Dendritic cell treated with granulocyte-macrophage colony-stimulating factor and Interleukin-4, amounts not matched to agents 40 ng/mL and 50 ng/mL, for 4 days (primary cell): Measurements from ENCODE around the gene HOXD13.

ENCODE experiments used
- H3K27ac Mint-ChIP-seq: one replicate; pipeline ENCODE4 v1.8.0; 2022; ENCODE audit warnings: mild to moderate bottlenecking, mixed read lengths
- H3K27me3 Mint-ChIP-seq: one replicate; pipeline ENCODE4 v1.8.0; 2022; ENCODE audit warnings: mild to moderate bottlenecking, mixed read lengths
- H3K36me3 Mint-ChIP-seq: one replicate; pipeline ENCODE4 v1.8.0; 2022; ENCODE audit warnings: low read depth, mixed read lengths
- H3K4me1 Mint-ChIP-seq: one replicate; pipeline ENCODE4 v1.8.0; 2022; ENCODE audit warnings: low read depth, mixed read lengths
- H3K4me3 Mint-ChIP-seq: one replicate; pipeline ENCODE4 v1.8.0; 2022; ENCODE audit warnings: mild to moderate bottlenecking, moderate library complexity, mixed read lengths
- H3K9me3 Mint-ChIP-seq: one replicate; pipeline ENCODE4 v1.8.0; 2022; ENCODE audit warnings: mixed read lengths
- intact Hi-C: fragments of 100-400 bp; cut with micrococcal nuclease; formaldehyde crosslinking; loops from one replicate; pipeline ENCODE4 v1.15.0; 2022

Gene HOXD13

GRCh38 chr2:176122683-176123410, 30.3 kb downstream of the HOXD13 start, which contains the start of gene HOXD9:
Gene HOXD9, plus strand, starts transcription at chr2:176122719. Its CDS starts 50 bp downstream, at chr2:176122769.
- no peaks in the 10 kb centered on the region for H3K36me3 Mint-ChIP-seq
- peaks cover 30% of the 10 kb centered on the region for H3K4me1 Mint-ChIP-seq
- H3K27ac Mint-ChIP-seq = no peak within 1 kb of the TSS
- peaks cover 93% of the 10 kb centered on the region for H3K27me3 Mint-ChIP-seq
- intact Hi-C loops = no loop called here
- H3K9me3 Mint-ChIP-seq = no peaks in the 10 kb centered on the region
- H3K4me3 Mint-ChIP-seq = peak within 1 kb of the TSS; percentile 59

- H3K9me3 Mint-ChIP-seq = no peaks in the 10 kb centered on the region
- intact Hi-C loops = no loop called here
- H3K27me3 Mint-ChIP-seq = peaks cover 93% of the 10 kb centered on the region
- no peak overlapping the region for H3K27ac Mint-ChIP-seq
- peak overlapping the region; percentile 59 for H3K4me3 Mint-ChIP-seq
- peaks cover 35% of the 10 kb centered on the region for H3K4me1 Mint-ChIP-seq
- H3K36me3 Mint-ChIP-seq = no peaks in the 10 kb centered on the region
Measured at GRCh38 chr2:176123411-176124109, 31.0 kb downstream of the HOXD13 start.

- Mint-ChIP-seq H3K27me3 (peaks cover 94% of the 10 kb centered on the region), H3K9me3 (no peaks in the 10 kb centered on the region), H3K4me3 (no peak overlapping the region), H3K36me3 (no peaks in the 10 kb centered on the region), H3K4me1 (peaks cover 36% of the 10 kb centered on the region), H3K27ac (no peak overlapping the region)
- intact Hi-C loops = no loop called here
Measured at GRCh38 chr2:176124110-176124946, 31.8 kb downstream of the HOXD13 start.

GRCh38 chr2:176124947-176125771, 32.6 kb downstream of the HOXD13 start:
- no peaks in the 10 kb centered on the region for H3K36me3 Mint-ChIP-seq
- H3K4me3 Mint-ChIP-seq = no peak overlapping the region
- intact Hi-C loops = loop anchor here (5.0 kb wide), 2 partner anchors 512 to 1037 kb away; no protein-coding TSS in a partner anchor
- peaks cover 37% of the 10 kb centered on the region for H3K4me1 Mint-ChIP-seq
- no peak overlapping the region for H3K27ac Mint-ChIP-seq
- H3K27me3 Mint-ChIP-seq = peaks cover 91% of the 10 kb centered on the region
- no peaks in the 10 kb centered on the region for H3K9me3 Mint-ChIP-seq

- Mint-ChIP-seq H3K4me3 (no peak overlapping the region), H3K4me1 (peaks cover 39% of the 10 kb centered on the region), H3K27me3 (peaks cover 88% of the 10 kb centered on the region), H3K36me3 (no peaks in the 10 kb centered on the region), H3K27ac (no peak overlapping the region), H3K9me3 (no peaks in the 10 kb centered on the region)
- intact Hi-C loops = loop anchor here (2.0 to 5.0 kb wide), 3 partner anchors 512 to 1037 kb away; no protein-coding TSS in a partner anchor
Measured at GRCh38 chr2:176125772-176126054, 33.2 kb downstream of the HOXD13 start.

GRCh38 chr2:176126929-176127773, 34.6 kb downstream of the HOXD13 start:
- no peak overlapping the region for H3K27ac Mint-ChIP-seq
- intact Hi-C loops = loop anchor here (1.0 to 5.0 kb wide), 5 partner anchors 328 to 1035 kb away; no protein-coding TSS in a partner anchor
- no peaks in the 10 kb centered on the region for H3K9me3 Mint-ChIP-seq
- H3K4me1 Mint-ChIP-seq = peaks cover 46% of the 10 kb centered on the region
- peaks cover 85% of the 10 kb centered on the region for H3K27me3 Mint-ChIP-seq
- H3K36me3 Mint-ChIP-seq = no peaks in the 10 kb centered on the region
- H3K4me3 Mint-ChIP-seq = no peak overlapping the region

- H3K27me3 Mint-ChIP-seq = peaks cover 85% of the 10 kb centered on the region
- no peaks in the 10 kb centered on the region for H3K36me3 Mint-ChIP-seq
- H3K4me1 Mint-ChIP-seq = peaks cover 43% of the 10 kb centered on the region
- no peak overlapping the region for H3K27ac Mint-ChIP-seq
- intact Hi-C loops = loop anchor here (1.0 to 5.0 kb wide), 5 partner anchors 328 to 1035 kb away; no protein-coding TSS in a partner anchor
- H3K9me3 Mint-ChIP-seq = no peaks in the 10 kb centered on the region
- no peak overlapping the region for H3K4me3 Mint-ChIP-seq
Measured at GRCh38 chr2:176127774-176128072, 35.2 kb downstream of the HOXD13 start.

- Mint-ChIP-seq H3K27me3 (peaks cover 86% of the 10 kb centered on the region), H3K9me3 (no peaks in the 10 kb centered on the region), H3K36me3 (no peaks in the 10 kb centered on the region), H3K27ac (no peak overlapping the region), H3K4me1 (peaks cover 41% of the 10 kb centered on the region), H3K4me3 (no peak overlapping the region)
- intact Hi-C loops = loop anchor here (5.0 kb wide), 2 partner anchors 509 to 1034 kb away; no protein-coding TSS in a partner anchor
Measured at GRCh38 chr2:176128172-176128981, 35.9 kb downstream of the HOXD13 start.

GRCh38 chr2:176128982-176129796, 36.7 kb downstream of the HOXD13 start, which contains the start of gene HOXD8:
Gene HOXD8, plus strand, starts transcription at chr2:176129705. Its CDS starts 662 bp downstream, at chr2:176130367.
- Mint-ChIP-seq H3K4me1 (peaks cover 34% of the 10 kb centered on the region), H3K27ac (no peak within 1 kb of the TSS), H3K27me3 (peaks cover 86% of the 10 kb centered on the region), H3K4me3 (peak within 1 kb of the TSS; percentile 60), H3K36me3 (no peaks in the 10 kb centered on the region), H3K9me3 (no peaks in the 10 kb centered on the region)
- intact Hi-C loops = loop anchor here (5.0 kb wide), 2 partner anchors 508 to 1033 kb away; no protein-coding TSS in a partner anchor

- no peaks in the 10 kb centered on the region for H3K9me3 Mint-ChIP-seq
- H3K36me3 Mint-ChIP-seq = no peaks in the 10 kb centered on the region
- peaks cover 28% of the 10 kb centered on the region for H3K4me1 Mint-ChIP-seq
- intact Hi-C loops = loop anchor here (5.0 to 10.0 kb wide), 3 partner anchors 508 to 1033 kb away; no protein-coding TSS in a partner anchor
- H3K27ac Mint-ChIP-seq = no peak overlapping the region
- peak overlapping the region; percentile 60 for H3K4me3 Mint-ChIP-seq
- peaks cover 86% of the 10 kb centered on the region for H3K27me3 Mint-ChIP-seq
Measured at GRCh38 chr2:176129813-176130146, 37.3 kb downstream of the HOXD13 start.

- H3K4me1 Mint-ChIP-seq = peaks cover 25% of the 10 kb centered on the region
- peak overlapping the region; percentile 55 for H3K4me3 Mint-ChIP-seq
- peaks cover 86% of the 10 kb centered on the region for H3K27me3 Mint-ChIP-seq
- no peak overlapping the region for H3K27ac Mint-ChIP-seq
- intact Hi-C loops = loop anchor here (10.0 kb wide), 1 partner anchor 684 kb away; no protein-coding TSS in a partner anchor
- H3K36me3 Mint-ChIP-seq = no peaks in the 10 kb centered on the region
- H3K9me3 Mint-ChIP-seq = no peaks in the 10 kb centered on the region
Measured at GRCh38 chr2:176130147-176130956, 37.8 kb downstream of the HOXD13 start.
